Heart left ventricle (tissue), 16 donors: ENCODE measurements around the gene PRRT1B. TPM values are rescaled to one million over a fixed set of nuclear protein-coding genes. Genes with fewer than 3 reads are reported as not detected.
A peak's percentile ranks its signal among the peaks of the same experiment; 100 is the strongest.

Experiments
- ATAC-seq, 4 donors: fragments of 200-7000 bp; cut with Tn5 transposase; one replicate each; pipeline ENCODE4 v1.9.1; 2020 to 2022; ENCODE audit warnings: moderate library complexity in 4 of 4, mild to moderate bottlenecking in 3 of 4, moderate number of reproducible peaks in 1 of 4
- DNase-seq, 5 donors: peaks; one replicate each; pipeline ENCODE4 v3.0.0-alpha.2; 2020
- H3K27ac ChIP-seq, 12 donors: fragments of 200-600 bp; sonication (generic) in 4 of 12; one replicate each; pipeline versions ENCODE4 v1.5.0 to v1.8.0; 2016 to 2022; ENCODE audit warnings: mild to moderate bottlenecking in 2 of 12
- H3K27me3 ChIP-seq, 9 donors: fragments of 200-600 bp; sonication (generic) in 2 of 9; one replicate each; pipeline versions ENCODE4 v1.5.1 to v1.8.0; 2016 to 2022; ENCODE audit warnings: mild to moderate bottlenecking in 3 of 9
- H3K36me3 ChIP-seq, 9 donors: fragments of 200-600 bp; sonication (generic) in 2 of 9; one replicate each; pipeline versions ENCODE4 v1.5.0 to v1.8.0; 2018 to 2022; ENCODE audit warnings: mild to moderate bottlenecking in 2 of 9
- H3K4me1 ChIP-seq, 12 donors: fragments of 200-600 bp; sonication (generic) in 4 of 12; one replicate each; pipeline versions ENCODE4 v1.5.0 to v1.8.0; 2016 to 2022; ENCODE audit warnings: mild to moderate bottlenecking in 3 of 12
- H3K4me3 ChIP-seq, 12 donors: fragments of 200-600 bp; sonication (generic) in 4 of 12; one replicate each; pipeline versions ENCODE4 v1.5.0 to v1.8.0; 2017 to 2022; ENCODE audit warnings: mild to moderate bottlenecking in 9 of 12, moderate library complexity in 4 of 12
- H3K9me3 ChIP-seq, 12 donors: fragments of 200-600 bp; sonication (generic) in 4 of 12; one replicate each; pipeline versions ENCODE4 v1.5.0 to v1.8.0; 2016 to 2022; ENCODE audit warnings: mild to moderate bottlenecking in 1 of 12
- POLR2A ChIP-seq, 2 donors: fragments of 450-650 bp; IDR thresholded peaks; one replicate each; pipeline ENCODE4 v1.6.1; 2017; ENCODE audit warnings: antibody characterized with exemption in 2 of 2, mild to moderate bottlenecking in 2 of 2, moderate library complexity in 2 of 2
- WGBS, 4 donors: extraction: QIAGEN DNeasy Blood & Tissue Kit in 2 of 4; methylation state at CpG; one replicate each; pipeline versions ENCODE4 v1.1.5 to v1.1.7; 2013 to 2018; 5-methylcytosine and 5-hydroxymethylcytosine counted together
- intact Hi-C, 10 donors: fragments of 100-400 bp; cut with DNase I; formaldehyde crosslinking; loops; one replicate each; pipeline versions ENCODE4 v1.11.1 to v1.14.2; 2022
- long read RNA-seq, 3 donors: library from polyadenylated mRNA; unstranded; transcript quantifications; one replicate each; pipeline ENCODE4 v2.0.0, GENCODE V29; 2020 to 2021
- polyA plus RNA-seq, 2 donors: library from polyadenylated mRNA; stranded (reverse); fragments of 200-250 nt; gene quantifications; one replicate each; pipeline ENCODE4 v1.2.3, GENCODE V29; 2013
- total RNA-seq, 9 donors: library from RNA; depleted of rRNA in 2 of 9; stranded (reverse); fragments of >200 nt in 2 of 9; fragmentation: NEBNext Ultra II Directional in 3 of 9; extraction: Animal tissue kit (Norgen Biotek cat#: 25700) in 3 of 9; gene quantifications; one replicate each; pipeline versions ENCODE4 v1.1.0 to v1.2.4, GENCODE V29; 2016 to 2023
- TF ChIP-seq, protein P1 (sequence below), 12 donors: fragments of 200-600 bp; sonication (generic) in 4 of 12; IDR thresholded peaks; one replicate each; pipeline versions ENCODE4 v1.5.0 to v1.8.0; 2018 to 2022; ENCODE audit warnings: antibody characterized with exemption in 12 of 12, mild to moderate bottlenecking in 5 of 12
- donor health status: ischemic (EF 13 %, LVEDD 7.1; RV severe dilation, severe dysfunction).
- donor health status: healthy with polysubstance abuse.
- donor health status: DM: no; HTN: yes; CAD: no.
- donor health status: DM: no; HTN: no; CAD: no.
- donor health status: ischemic (EF 25% LVEDD 6.9; RV normal size, moderate dysfunction).
- donor health status: ischemic (EF 25% LVEDD 5.7; RV mildly dilated, moderate dysfunction).
- donor health status: healthy.
- donor health status: DM: yes; HTN: yes; CAD: no.
- donor health status: ischemic (EF 35%, LVEDD 5.7; RV mildly dilated, moderate dysfunction).
- donor health status: nonischemic (EF 11% LVEDD 7.7; RV severe dilation, severe dysfunction).
- donor health status: DM: yes; HTN: yes; CAD: no.
- donor health status: PGD.
- donor health status: ischemic (EF 29% LVEDD 5.4; RV normal size, mild dysfunction).
- donor health status: nonischemic (EF 23%, LVEDD 6.1; RV moderate dilation, normal function).

The PRRT1B gene
- total RNA-seq, result not detected
- polyA plus RNA-seq, result not detected
- long read RNA-seq, donor 1, result 0 reads
- long read RNA-seq, donor 2, result 0 reads
- long read RNA-seq, donor 3, result 0 reads

DNA sequence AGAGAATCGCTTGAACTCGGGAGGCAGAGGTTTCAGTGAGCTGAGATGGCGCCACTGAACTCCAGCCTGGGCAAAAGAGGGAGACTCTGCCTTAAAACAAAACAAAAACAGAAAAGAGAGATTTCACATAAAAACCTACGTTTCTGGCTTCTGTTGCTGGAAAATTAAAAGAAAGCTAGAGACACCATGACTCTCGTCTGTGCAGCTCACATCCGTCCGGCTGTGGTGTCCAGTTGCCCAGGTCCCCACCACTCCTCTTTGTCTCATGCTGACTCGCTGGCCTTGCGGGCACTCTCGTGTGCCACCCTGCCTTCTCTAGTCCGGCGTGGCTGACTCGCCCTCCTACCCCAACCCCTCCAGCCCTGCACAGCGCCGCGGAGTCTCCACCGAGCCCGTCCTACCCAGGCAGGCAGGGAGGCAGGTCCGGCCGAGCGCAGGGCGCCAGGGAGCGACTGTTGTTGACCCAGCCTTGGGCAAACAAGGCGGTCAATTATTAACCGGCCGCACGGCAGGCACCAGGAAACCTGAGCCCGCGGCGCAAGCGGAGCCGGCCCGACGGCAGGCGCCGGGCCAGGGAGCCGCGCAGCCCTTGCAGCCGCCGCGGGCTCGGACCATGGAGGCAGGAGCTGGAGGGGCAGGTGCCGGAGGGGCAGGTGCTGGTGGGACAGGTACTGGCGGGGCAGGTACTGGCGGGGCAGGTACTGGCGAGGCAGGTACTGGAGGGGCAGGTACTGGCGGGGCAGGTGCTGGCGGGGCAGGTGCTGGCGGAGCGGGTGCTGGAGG is at the start of gene PRRT1B:
Gene PRRT1B (plus strand): TSS at position 521 of the 783 bp plus-strand sequence. CDS start 93 bp downstream, at position 614.
- DNase-seq, result peak in 1 of 5 donors; percentile 65
- peaks cover 0 to 20% (median 8%) of the 10 kb centered on the region in 12 donors for H3K4me1 ChIP-seq
- H3K9me3 ChIP-seq, result peaks cover 0 to 27% (median 16%) of the 10 kb centered on the region in 12 donors
- H3K27ac ChIP-seq, result no peak within 1 kb of the TSS
- no peaks in the 10 kb centered on the region for H3K36me3 ChIP-seq
- intact Hi-C loops, result no loop called here
- TF ChIP-seq, protein P1, sequence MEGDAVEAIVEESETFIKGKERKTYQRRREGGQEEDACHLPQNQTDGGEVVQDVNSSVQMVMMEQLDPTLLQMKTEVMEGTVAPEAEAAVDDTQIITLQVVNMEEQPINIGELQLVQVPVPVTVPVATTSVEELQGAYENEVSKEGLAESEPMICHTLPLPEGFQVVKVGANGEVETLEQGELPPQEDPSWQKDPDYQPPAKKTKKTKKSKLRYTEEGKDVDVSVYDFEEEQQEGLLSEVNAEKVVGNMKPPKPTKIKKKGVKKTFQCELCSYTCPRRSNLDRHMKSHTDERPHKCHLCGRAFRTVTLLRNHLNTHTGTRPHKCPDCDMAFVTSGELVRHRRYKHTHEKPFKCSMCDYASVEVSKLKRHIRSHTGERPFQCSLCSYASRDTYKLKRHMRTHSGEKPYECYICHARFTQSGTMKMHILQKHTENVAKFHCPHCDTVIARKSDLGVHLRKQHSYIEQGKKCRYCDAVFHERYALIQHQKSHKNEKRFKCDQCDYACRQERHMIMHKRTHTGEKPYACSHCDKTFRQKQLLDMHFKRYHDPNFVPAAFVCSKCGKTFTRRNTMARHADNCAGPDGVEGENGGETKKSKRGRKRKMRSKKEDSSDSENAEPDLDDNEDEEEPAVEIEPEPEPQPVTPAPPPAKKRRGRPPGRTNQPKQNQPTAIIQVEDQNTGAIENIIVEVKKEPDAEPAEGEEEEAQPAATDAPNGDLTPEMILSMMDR (IDR thresholded peaks at IDR 0.05), result no peak
- no peak for TF ChIP-seq POLR2A (IDR thresholded peaks at IDR 0.05)
- H3K4me3 ChIP-seq, result peak within 1 kb of the TSS in 4 of 12 donors; percentile 20 to 41 (median 32)
- H3K27me3 ChIP-seq, result peaks cover 11 to 52% (median 39%) of the 10 kb centered on the region in 9 donors
- peak in 2 of 4 donors; percentile 12 to 44 for ATAC-seq
- 20 to 43% (median 27%) methylated on average over 28 to 50 of the region's 50 CpGs for WGBS, 4 donors

DNA sequence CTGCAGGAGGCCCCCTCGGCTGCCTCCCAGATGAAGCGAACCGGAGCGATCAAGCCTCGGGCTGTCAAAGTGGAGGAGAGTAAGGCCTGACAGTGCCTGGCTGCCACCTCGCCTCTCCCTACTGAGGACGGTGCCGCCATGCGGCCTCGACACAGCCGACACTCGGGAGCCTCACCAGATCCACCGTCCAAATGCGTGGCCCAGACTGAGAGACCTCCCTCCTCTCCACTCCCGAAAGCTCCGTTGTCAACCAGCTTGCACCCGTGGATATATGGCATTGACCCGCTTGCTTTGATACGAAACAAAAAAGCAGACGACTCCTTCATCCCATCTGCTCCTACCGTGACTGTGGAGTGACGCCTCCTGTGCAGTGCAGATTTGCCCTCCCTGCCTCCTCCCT is 49.5 kb upstream of the PRRT1B start:
- Histone ChIP-seq H3K4me1 (no peaks in the 10 kb centered on the region), H3K36me3 (peaks cover 5 to 99% (median 92%) of the 10 kb centered on the region in 9 donors), H3K4me3 (no peak overlapping the region), H3K27ac (no peak overlapping the region), H3K27me3 (no peaks in the 10 kb centered on the region), H3K9me3 (no peaks in the 10 kb centered on the region)
- DNase-seq, result peak in 1 of 5 donors; percentile 39
- no peak for TF ChIP-seq POLR2A (IDR thresholded peaks at IDR 0.05)
- TF ChIP-seq, protein P1 (IDR thresholded peaks at IDR 0.05), result no peak
- intact Hi-C loops, result no loop called here
- no peak for ATAC-seq
- WGBS, 4 donors, result 84 to 90% (median 87%) methylated on average over 22 of the region's 22 CpGs

DNA sequence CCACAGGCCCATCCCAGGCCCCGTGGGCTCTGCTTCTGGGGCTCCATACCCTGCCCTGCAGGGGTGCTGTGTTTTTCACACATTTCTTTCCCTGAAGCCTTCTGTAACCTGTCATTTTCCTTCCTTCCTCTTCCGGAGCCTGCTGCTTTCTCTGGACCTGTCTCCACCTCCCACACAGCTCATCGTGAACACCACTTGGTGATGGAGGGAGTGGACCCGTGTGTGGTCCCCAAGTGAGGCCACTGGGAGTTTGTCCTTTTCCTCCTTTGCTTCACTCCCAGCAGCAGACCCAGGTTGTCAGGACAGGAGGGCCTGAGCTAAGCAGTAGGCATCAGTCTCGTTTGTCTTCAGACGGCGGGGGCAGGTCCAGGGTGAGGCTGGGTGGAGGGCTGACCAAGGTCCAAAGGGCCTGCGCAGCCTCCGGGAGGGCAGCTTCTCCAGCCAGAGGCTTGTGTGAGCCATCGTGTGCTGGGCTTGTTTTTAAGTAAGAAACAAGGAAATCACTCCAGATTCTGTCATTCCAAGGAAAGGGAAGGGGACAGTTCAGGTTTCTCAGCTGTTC is 48.4 kb upstream of the PRRT1B start:
- intact Hi-C loops, result no loop called here
- Histone ChIP-seq H3K4me1 (peaks cover 0 to 5% (median 2%) of the 10 kb centered on the region in 12 donors), H3K9me3 (no peaks in the 10 kb centered on the region), H3K27me3 (no peaks in the 10 kb centered on the region), H3K36me3 (peaks cover 4 to 89% (median 81%) of the 10 kb centered on the region in 9 donors), H3K4me3 (no peak overlapping the region), H3K27ac (no peak overlapping the region)
- DNase-seq (peak in 1 of 5 donors; percentile 42), ATAC-seq (no peak)
- WGBS, 4 donors, result 75 to 80% (median 78%) methylated on average over 10 of the region's 10 CpGs
- TF ChIP-seq, protein P1 (IDR thresholded peaks at IDR 0.05), result no peak
- TF ChIP-seq POLR2A (IDR thresholded peaks at IDR 0.05), result no peak

DNA sequence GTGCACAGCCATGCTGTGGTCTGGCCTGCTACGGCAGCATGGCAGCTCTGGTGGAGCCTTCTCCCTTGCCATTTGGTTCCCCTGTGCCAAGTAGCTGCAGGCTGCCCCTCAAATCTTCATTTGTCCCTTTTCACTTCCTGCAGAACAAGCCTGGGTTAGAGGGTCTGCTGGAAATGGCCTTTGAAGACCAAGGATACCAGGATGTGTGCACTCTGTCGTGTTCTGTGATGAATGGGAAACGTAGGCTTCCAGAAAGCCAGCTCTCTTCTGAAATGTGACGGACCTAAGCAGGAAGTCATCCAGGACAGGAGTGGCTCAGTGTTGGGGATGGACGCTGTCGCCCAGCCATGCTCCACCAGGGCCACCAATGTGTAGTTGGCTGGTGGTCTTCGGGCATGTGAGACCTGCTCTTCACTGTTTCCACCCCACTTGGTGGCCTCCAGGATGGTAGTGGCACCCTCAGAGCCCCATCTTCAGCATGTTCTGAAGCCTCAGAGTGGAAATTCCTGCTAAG is 46.0 kb upstream of the PRRT1B start:
- ATAC-seq, result no peak
- 72 to 80% (median 76%) methylated on average over 7 of the region's 7 CpGs for WGBS, 4 donors
- DNase-seq, result no peak
- Histone ChIP-seq H3K9me3 (no peaks in the 10 kb centered on the region), H3K27ac (no peak overlapping the region), H3K27me3 (no peaks in the 10 kb centered on the region), H3K4me3 (no peak overlapping the region), H3K36me3 (peaks cover 3 to 65% (median 57%) of the 10 kb centered on the region in 9 donors), H3K4me1 (peaks cover 0 to 24% (median 16%) of the 10 kb centered on the region in 12 donors)
- intact Hi-C loops, result no loop called here
- TF ChIP-seq, protein P1 (IDR thresholded peaks at IDR 0.05), result no peak
- no peak for TF ChIP-seq POLR2A (IDR thresholded peaks at IDR 0.05)
